ENCODE measurements around the gene GAL3ST1. TPM values are rescaled to one million over a fixed set of nuclear protein-coding genes. Genes with fewer than 3 reads are reported as not detected.
"Not testable (repeated sequence)": the region's sequence is repeated elsewhere in the genome, so short reads cannot be mapped to it uniquely, and the experiment has no call there.

GAL3ST1 gene
- total RNA-seq, 1 experiment from 2014 or later: 0.55 TPM

DNA sequence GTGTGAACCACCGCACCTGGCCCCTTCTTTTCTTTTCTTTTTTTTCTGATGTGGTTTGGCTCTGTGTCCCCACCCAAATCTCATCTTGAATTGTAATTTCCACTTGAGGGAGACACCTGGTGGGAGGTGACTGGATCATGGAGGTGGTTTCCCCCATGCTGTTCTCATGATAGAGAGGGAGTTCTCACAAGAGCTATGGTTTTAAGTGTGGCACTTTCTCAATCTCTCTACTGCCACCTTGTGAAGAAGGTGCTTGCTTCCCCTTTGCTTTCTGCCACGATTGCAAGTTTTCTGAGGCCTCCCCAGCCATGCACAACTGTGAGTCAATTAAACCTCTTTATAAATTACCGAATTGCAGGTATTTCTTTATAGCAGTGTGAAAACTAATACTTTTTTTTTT, 27.6 kb upstream of the GAL3ST1 start:
- DNase-seq (ENCODE audit: low read depth, low spot score): peak; percentile 74
- in situ Hi-C loops (cut with HindIII; ENCODE audit: low pct_unique_long_range_greater_than_20kb, low sequenced_read_pairs): no loop called here

DNA sequence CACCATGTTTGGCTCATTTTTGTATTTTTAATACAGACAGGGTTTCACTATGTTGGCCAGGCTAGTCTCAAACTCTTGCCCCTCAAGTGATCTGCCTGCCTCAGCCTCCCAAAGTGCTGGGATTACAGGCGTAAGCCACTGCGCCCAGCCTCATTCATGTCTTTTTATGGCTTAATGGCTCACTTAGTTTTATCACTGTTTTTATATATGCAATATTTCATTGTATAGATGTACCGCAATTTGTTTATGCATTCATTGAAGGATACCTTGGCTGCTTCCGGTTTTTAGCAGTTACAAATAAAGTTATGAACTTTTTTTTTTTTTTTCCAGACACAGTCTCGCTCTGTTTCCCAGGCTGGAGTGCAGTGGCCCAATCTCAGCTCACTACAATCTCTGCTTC, 27.0 kb upstream of the GAL3ST1 start:
- DNase-seq (ENCODE audit: low read depth, low spot score): no peak
- in situ Hi-C loops (cut with HindIII; ENCODE audit: low pct_unique_long_range_greater_than_20kb, low sequenced_read_pairs): no loop called here

DNA sequence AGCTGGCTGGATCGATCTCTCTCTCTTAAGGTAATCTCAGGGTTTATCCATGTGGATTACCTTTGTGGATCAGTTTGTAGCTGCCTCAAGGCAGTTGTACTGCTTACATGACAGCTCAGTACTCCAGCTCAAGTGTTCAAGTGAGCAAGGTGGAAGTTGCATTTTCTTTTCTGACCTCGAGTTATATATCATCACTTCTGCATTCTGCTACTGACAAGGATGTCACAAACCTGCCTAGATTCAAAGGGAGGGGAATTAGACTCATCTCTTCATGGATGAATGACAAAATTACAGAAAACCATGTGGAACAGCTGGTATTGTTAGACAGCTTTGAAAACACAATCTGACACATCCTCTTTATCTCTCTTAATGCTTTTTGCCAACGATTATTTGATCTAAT, 26.5 kb upstream of the GAL3ST1 start:
- DNase-seq (ENCODE audit: low read depth, low spot score): no peak
- in situ Hi-C loops (cut with HindIII; ENCODE audit: low pct_unique_long_range_greater_than_20kb, low sequenced_read_pairs): no loop called here

DNA sequence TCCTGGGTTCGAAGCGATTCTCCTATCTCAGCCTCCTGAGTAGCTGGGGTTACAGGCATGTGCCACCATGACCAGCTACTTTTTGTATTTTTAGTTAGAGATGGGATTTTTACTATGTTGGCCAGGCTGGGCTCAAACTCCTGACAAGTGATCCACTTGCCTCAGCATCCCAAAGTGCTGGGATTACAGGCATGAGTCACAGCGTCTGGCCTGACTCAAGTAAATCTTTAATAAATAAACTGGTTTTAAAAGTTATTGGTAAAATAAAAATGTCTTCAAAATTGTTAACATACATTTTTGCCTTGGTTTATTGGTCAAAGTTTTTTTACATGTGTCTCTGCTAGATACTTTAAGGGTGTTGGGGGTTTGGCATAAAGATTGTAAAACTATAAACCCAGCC, 24.5 kb upstream of the GAL3ST1 start:
- DNase-seq (ENCODE audit: low read depth, low spot score): no peak
- in situ Hi-C loops (cut with HindIII; ENCODE audit: low pct_unique_long_range_greater_than_20kb, low sequenced_read_pairs): no loop called here

DNA sequence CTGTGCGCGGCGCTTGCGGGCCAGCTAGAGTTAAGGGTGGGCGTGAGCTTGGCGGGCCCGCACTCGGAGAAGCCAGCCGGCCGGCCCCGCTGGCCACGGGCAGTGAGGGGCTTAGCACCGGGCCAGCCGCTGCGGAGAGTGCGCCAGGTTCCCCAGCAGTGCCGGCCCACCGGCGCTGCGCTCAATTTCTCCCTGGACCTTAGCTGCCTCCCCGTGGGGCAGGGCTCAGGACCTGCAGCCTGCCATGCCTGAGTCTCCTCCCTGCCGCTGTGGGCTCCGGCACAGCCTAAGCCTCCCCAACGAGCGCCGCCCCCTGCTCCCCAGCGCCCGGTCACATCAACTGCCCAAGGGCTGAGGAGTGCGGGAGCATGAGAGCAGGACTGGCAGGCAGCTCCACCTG, 22.4 kb upstream of the GAL3ST1 start:
- in situ Hi-C loops (cut with HindIII; ENCODE audit: low pct_unique_long_range_greater_than_20kb, low sequenced_read_pairs): no loop called here
- no peak for DNase-seq (ENCODE audit: low read depth, low spot score)

DNA sequence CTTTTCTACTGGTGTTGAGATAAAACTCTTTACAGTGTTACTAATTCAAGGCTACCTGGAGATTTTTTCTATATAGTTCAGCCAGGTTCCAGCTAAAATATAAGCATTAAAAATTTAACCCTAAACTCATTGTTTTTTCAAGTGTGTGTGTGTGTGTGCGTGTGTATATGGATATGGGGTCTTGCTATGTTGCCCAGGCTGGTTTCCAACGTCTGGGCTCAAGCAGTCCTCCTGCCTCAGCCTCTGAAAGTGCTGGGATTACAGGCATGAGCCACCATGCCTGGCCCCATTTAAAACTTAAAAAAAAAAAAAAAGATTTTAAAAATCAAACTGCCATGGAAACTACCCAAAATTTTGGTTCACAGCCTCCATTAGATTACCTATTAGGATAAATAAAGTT, 21.7 kb upstream of the GAL3ST1 start:
- in situ Hi-C loops (cut with HindIII; ENCODE audit: low pct_unique_long_range_greater_than_20kb, low sequenced_read_pairs): no loop called here

DNA sequence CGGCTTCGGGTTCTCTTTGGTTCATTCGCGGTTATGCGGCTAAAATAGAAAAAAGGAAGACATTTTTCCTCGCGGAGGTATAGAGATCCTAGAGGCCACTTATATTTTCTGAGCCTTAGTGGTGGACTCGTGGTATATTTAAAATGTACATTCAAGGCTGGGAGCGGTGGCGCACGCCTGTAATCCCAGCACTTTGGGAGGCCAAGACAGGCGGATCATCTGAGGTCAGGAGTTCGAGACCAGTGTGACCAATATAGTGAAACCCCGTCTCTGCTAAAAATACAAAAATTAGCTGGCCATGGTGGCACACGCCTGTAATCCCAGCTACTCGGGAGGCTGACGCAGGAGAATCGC, 17.9 kb upstream of the GAL3ST1 start:
- in situ Hi-C loops (cut with HindIII; ENCODE audit: low pct_unique_long_range_greater_than_20kb, low sequenced_read_pairs): not testable (repeated sequence)

More for the DNA sequence above, 21.7 kb upstream of the GAL3ST1 start:
- DNase-seq (ENCODE audit: low read depth, low spot score): no peak

DNA sequence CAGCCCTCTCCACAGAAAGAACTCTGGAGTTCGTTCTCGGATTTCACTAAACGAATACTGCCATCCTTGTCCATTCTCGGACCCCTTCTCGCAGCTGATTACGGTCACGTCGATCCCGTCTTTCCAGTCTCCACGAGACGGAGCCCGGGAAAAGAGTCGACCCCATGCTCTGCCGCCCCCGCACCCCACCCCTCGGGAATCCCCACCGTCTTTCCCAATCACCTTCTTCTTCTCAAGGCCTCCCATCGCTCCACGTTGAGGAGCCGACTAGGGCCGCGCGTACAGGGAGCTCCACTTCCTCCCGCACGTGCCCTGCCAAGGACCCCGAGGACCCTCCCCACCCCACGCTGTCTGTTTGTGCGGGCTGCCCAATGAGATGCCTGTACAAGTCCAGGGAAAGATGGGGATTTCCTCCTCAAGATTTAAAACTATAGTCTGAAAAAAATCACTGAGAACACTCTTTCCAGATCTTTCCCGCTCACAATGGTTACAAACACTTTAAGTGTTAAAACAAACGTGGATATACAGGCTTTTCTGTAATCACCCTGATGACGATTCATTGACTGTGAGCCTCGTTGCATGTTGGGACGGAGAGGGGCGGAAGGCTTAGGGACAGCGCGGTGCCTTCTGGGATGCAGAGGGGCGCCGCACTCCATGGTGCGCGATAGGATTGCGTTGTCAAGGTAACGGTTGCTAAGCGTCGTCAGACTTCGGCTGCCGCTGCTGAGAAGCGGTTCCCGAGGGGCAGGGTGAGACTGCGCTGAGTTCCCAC, 17.3 kb upstream of the GAL3ST1 start, which contains the start of gene PES1:
TSS of gene PES1 (minus strand) at position 323 of the 772 bp plus-strand sequence. CDS start at position 246, 77 bp downstream.
- in situ Hi-C loops (cut with HindIII; ENCODE audit: low pct_unique_long_range_greater_than_20kb, low sequenced_read_pairs): no loop called here

More for the DNA sequence above, 17.9 kb upstream of the GAL3ST1 start:
- DNase-seq (ENCODE audit: low read depth, low spot score): not testable (repeated sequence)

DNA sequence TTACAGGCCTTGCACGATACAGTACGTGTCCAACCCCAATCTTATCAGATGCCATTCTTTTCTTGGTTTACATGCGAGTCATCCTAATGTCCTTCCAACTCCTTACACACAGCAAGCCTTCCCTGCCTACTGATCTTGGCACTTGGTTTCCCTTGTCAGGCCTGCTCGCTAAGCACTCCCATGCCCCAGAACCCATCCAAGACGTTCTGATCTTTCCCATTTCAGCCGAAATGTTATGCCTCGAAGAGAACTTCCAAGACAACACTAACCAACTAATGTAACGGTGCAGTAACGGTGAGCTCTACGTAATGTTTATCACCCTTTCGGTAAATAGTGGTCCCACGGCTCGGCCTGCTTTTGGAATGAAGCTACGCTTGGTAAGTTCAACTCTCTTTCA, 16.7 kb upstream of the GAL3ST1 start:
- in situ Hi-C loops (cut with HindIII; ENCODE audit: low pct_unique_long_range_greater_than_20kb, low sequenced_read_pairs): no loop called here
- DNase-seq (ENCODE audit: low read depth, low spot score): no peak

More for the DNA sequence above, 17.3 kb upstream of the GAL3ST1 start, which contains the start of gene PES1:
- peak; percentile 99 for DNase-seq (ENCODE audit: low read depth, low spot score)

DNA sequence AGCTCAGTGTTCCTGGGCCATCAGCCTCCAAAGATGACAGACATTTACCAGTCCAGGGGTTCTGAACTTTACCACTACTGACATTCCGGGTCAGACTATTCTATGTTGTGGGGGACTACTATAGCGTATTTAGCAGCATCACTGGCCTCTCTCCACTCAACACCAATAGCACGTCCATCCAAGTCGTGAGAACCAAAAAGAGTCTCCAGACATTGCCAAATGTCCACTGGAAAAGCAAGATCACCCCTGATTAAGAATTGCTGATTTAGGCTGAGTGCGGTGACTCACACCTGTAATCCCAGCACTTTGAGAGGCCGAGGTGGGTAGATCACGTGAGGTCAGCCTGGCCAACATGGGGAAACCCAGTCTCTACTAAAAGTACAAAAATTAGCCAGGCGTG, 11.9 kb upstream of the GAL3ST1 start:
- in situ Hi-C loops (cut with HindIII; ENCODE audit: low pct_unique_long_range_greater_than_20kb, low sequenced_read_pairs): no loop called here
- no peak for DNase-seq (ENCODE audit: low read depth, low spot score)

DNA sequence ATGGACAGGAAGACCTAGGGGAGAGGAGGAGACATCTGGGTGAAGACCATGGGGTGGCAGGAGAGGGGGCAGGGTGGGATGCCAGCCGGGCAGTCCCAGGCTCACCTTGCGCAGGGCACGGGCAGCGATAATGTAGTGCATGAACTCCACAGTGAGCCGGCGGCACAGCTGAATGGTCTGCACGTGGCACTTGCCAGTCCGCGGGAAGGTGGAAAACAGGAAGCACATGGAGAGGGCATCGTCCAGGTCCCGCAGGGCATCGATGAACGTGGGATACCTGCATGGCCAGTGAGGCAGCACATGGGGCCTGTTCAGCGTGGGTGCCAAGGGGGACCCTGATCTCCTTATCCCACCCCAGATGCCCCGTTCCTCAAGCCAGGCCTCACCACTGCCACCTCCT, 10.0 kb upstream of the GAL3ST1 start:
- DNase-seq (ENCODE audit: low read depth, low spot score): no peak
- in situ Hi-C loops (cut with HindIII; ENCODE audit: low pct_unique_long_range_greater_than_20kb, low sequenced_read_pairs): no loop called here

DNA sequence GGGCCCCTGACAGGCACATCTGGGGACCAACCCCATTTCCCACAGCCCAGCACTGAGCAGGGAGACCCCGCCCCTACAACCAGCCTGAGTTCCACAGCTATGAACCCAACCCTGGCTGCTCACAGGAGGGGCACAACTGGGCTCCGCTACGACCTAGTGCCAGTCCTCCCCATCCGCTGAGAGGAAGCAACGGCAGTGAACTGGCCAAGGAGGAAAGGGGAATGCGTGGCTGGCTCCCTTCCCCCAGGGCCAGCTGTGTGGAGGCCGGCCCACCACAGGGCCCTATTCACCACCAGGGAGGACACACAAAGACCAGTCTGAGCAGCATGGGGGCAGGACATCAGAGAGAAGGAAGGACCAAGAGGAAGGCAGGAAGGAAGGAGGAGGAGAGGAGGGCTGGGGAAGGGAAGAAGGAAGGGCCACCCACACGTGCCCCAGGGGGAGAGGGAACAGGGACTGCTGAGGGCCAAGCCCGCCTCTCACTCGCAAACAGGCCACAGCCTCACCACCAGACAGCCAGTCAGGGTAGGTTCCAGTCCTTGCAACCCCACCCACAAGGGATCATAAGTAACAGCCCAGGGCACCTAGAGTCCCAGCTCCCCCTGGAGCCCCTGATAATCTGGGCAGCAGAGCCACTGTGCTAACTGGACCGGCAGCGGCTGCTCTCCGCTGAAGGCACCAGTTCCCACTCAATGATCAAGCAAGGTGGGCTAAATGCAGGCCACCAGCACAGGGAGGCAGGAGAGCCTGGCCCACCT, 8.5 kb upstream of the GAL3ST1 start:
- no peak for DNase-seq (ENCODE audit: low read depth, low spot score)
- in situ Hi-C loops (cut with HindIII; ENCODE audit: low pct_unique_long_range_greater_than_20kb, low sequenced_read_pairs): no loop called here

DNA sequence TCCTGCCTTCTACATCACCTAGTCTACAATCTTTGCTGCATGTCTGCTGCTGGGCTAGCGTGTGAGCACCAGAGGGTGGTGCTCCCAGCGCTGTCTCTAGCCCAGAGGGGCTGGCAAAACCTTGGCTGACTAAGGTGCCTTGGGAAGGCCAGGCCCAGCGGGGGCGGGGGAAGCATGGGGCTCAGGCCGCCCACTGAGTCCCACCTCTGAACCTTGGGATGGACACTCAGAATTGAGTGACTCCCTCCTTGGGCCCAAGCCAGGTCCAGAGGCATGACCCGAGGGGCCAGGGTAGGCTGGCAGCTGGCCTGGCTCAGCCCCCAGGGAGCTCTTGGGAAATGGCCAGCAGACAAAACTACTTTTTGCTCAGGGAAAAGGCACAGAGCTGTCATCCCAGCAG, 7.6 kb upstream of the GAL3ST1 start:
- in situ Hi-C loops (cut with HindIII; ENCODE audit: low pct_unique_long_range_greater_than_20kb, low sequenced_read_pairs): no loop called here
- no peak for DNase-seq (ENCODE audit: low read depth, low spot score)

DNA sequence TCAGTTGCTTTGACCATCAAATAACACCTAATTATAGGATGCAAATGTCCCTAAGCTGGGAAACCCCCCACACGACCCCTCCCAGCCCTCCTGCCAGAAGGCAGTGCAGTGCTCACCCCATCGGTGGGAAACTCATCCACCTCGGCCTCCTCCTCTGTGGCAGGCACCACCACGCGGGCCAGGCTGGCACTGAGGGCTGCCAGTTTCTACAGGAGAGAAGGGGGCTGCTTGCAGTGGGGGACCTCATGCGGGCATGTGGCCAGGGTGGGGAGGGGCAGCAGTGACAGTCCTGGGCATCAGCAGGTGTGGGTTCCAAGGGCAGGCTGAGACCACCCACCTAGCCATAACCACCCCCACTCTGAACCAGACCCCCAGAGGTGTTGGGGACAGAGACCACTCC, 6.4 kb upstream of the GAL3ST1 start:
- in situ Hi-C loops (cut with HindIII; ENCODE audit: low pct_unique_long_range_greater_than_20kb, low sequenced_read_pairs): no loop called here
- DNase-seq (ENCODE audit: low read depth, low spot score): no peak

DNA sequence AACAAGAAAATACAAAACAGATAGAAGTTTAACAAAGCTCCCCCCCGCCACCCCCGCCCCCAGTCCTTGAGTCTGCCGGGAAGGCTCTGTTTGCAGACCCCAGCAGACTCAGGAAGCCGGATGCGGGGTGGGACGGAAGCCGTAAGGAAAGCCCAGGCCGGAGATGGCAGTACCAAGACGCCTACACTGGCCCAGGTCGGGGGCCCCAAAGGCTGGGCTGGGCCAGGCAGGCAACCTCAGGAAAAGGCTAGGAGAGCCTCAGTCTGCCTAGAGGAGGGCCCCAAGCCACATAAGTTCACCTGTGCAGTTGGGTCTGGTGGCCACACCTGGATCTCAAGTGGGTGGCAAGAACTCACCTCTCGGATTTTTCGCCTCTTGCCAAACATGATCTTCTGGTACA, 4.0 kb upstream of the GAL3ST1 start:
- in situ Hi-C loops (cut with HindIII; ENCODE audit: low pct_unique_long_range_greater_than_20kb, low sequenced_read_pairs): no loop called here
- DNase-seq (ENCODE audit: low read depth, low spot score): no peak

DNA sequence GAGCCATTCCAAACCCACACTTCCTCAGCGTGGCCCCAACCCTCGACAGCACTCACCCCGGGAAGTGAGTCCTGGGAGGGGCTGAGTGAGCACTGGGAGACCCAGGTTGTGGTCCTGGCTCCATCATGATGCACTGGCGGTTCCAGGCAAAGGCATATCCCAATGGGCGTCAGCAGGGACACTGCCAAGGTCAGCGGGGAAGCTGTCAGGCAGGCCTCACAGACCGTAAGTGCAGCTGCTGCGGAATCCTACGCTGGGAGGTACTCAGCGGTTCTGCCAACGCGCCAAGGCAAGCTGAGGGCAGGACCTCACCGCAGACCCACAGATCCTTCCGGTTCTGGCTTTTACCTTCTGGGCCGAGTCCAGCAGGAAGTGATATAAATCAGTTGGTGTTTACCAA, 1.4 kb upstream of the GAL3ST1 start:
- in situ Hi-C loops (cut with HindIII; ENCODE audit: low pct_unique_long_range_greater_than_20kb, low sequenced_read_pairs): no loop called here
- no peak for DNase-seq (ENCODE audit: low read depth, low spot score)

DNA sequence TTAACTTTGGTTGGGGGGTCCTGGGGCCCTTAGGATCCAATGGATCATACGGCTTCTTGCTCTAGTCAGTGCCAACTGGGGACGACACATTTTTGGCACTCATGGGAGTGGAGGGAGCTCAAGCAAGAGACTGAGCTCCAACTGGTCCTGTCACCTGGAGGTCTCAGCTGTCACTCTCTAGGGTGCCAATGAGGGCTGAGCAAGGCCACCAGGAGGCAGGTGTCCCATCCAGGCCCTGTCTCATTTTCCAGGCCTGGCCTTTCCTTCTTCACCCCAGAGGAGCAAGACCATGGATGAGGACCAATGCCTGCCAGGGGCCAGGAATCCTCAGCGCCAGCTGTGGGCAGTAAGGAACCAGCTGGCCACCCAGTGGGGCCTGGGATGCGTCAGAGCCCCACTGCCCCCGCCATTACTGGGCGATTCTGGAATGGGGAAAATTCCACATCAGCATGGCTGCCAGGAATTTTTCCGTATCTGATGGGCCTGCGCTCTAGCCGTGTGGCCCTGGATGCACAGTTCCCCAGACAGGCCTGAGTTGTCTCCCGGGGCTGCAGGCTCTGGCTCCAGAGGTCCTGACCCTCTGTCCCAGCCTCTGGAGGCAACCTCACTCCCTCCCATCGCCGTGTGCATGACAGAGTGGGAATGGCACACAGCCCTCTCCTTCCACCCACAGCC, 669 bp upstream of the GAL3ST1 start:
- in situ Hi-C loops (cut with HindIII; ENCODE audit: low pct_unique_long_range_greater_than_20kb, low sequenced_read_pairs): no loop called here
- no peak for DNase-seq (ENCODE audit: low read depth, low spot score)

DNA sequence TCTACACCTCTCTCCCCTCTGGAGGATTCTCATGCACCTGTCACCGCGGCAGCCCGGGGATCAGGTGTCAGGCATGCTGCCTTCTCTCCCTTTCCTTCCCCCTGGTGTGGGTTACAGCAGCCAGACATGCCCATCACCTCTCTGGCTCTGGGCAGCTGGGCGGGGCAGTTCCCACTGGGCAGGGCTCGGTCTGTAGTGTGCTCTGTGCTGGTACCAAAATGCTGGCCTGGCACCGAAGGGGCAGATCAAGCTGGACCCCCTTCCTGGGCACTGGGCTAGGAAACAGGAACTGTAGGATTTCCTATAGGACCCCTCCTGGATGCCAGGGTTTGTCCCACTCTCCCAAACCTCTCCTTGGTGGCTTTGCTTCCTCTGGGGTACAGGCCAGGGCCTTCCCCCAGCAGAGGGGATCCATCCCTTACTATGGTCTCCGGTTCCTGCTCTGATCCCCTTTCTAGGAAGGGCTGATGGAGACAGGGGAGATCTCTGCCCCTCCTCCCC, 821 bp downstream of the GAL3ST1 start:
- DNase-seq (ENCODE audit: low read depth, low spot score): no peak
- in situ Hi-C loops (cut with HindIII; ENCODE audit: low pct_unique_long_range_greater_than_20kb, low sequenced_read_pairs): no loop called here

All from SK-MEL-5 (cell line).